MM.1S (cell line): ENCODE results near the gene POU3F3.

Experiments
- DNase-seq: peaks from one replicate; pipeline ENCODE4 v3.0.0-alpha.2; 2015
- H2AFZ ChIP-seq: fragments of 300-600 bp; sonication (generic); 2 replicates; pipeline ENCODE4 v1.6.0; 2016; ENCODE audit warnings: antibody characterized with exemption, low read length
- H3F3A ChIP-seq: fragments of 300-600 bp; sonication (generic); 2 replicates; pipeline ENCODE4 v1.6.1; 2016; ENCODE audit warnings: mild to moderate bottlenecking, antibody characterized with exemption, low read length, moderate library complexity, mixed read lengths; ENCODE audit not compliant: insufficient read depth
- H3K27ac ChIP-seq: fragments of 300-600 bp; sonication (generic); 2 replicates; pipeline ENCODE4 v1.5.1; 2016; ENCODE audit warnings: mild to moderate bottlenecking, low read length
- H3K27me3 ChIP-seq: fragments of 300-600 bp; sonication (generic); replicated peaks from 2 replicates; pipeline ENCODE4 v1.6.0; 2016; ENCODE audit warnings: low read length; ENCODE audit not compliant: insufficient read depth
- H3K36me3 ChIP-seq: fragments of 300-600 bp; sonication (generic); replicated peaks from 2 replicates; pipeline ENCODE4 v1.6.1; 2016; ENCODE audit warnings: mild to moderate bottlenecking, low read length, mixed read lengths; ENCODE audit not compliant: insufficient read depth
- H3K4me1 ChIP-seq: fragments of 300-600 bp; sonication (generic); 2 replicates; pipeline ENCODE4 v1.6.1; 2016; ENCODE audit warnings: low read length, mixed read lengths
- H3K4me2 ChIP-seq: fragments of 300-600 bp; sonication (generic); 2 replicates; pipeline ENCODE4 v1.6.0; 2016; ENCODE audit warnings: low read depth, low read length
- H3K4me3 ChIP-seq: fragments of 300-600 bp; sonication (generic); 2 replicates; pipeline ENCODE4 v1.5.1; 2016; ENCODE audit warnings: low read length, mixed read lengths
- H3K79me2 ChIP-seq: fragments of 300-600 bp; sonication (generic); 2 replicates; pipeline ENCODE4 v1.6.1; 2016; ENCODE audit warnings: mixed run types, low read length, mixed read lengths
- H3K9ac ChIP-seq: fragments of 300-600 bp; sonication (generic); 2 replicates; pipeline ENCODE4 v1.6.1; 2016; ENCODE audit warnings: low read length, mixed read lengths
- H3K9me2 ChIP-seq: fragments of 300-600 bp; sonication (generic); replicated peaks from 2 replicates; pipeline ENCODE4 v1.6.1; 2016; ENCODE audit warnings: mild to moderate bottlenecking, low read length, mixed read lengths; ENCODE audit not compliant: insufficient read depth
- H3K9me3 ChIP-seq: fragments of 300-600 bp; sonication (generic); replicated peaks from 2 replicates; pipeline ENCODE4 v1.6.1; 2016; ENCODE audit warnings: mild to moderate bottlenecking, low read length, mixed read lengths; ENCODE audit not compliant: insufficient read depth
- H4K20me1 ChIP-seq: fragments of 300-600 bp; sonication (generic); 2 replicates; pipeline ENCODE4 v1.6.1; 2016; ENCODE audit warnings: mild to moderate bottlenecking, low read length, moderate library complexity, mixed read lengths; ENCODE audit not compliant: insufficient read depth
- CTCF ChIP-seq: fragments of 300-600 bp; sonication (generic); IDR thresholded peaks from 2 replicates; pipeline ENCODE4 v1.5.1; 2016; ENCODE audit warnings: antibody characterized with exemption, low read length, mixed read lengths
- EZH2 ChIP-seq: fragments of 300-600 bp; sonication (generic); optimal IDR thresholded peaks from 2 replicates; pipeline ENCODE3; 2017; ENCODE audit warnings: low read depth, mild to moderate bottlenecking, antibody characterized with exemption, low read length, mixed read lengths
- EZH2phosphoT487 ChIP-seq: fragments of 300-600 bp; sonication (generic); IDR thresholded peaks from 2 replicates; pipeline ENCODE4 v1.6.1; 2018; ENCODE audit warnings: antibody characterized with exemption, low read length

POU3F3 gene

GRCh38 chr2:104887676-104888075 is 33.8 kb downstream of the POU3F3 start:
- no peak overlapping the region for H3K4me2 ChIP-seq

GRCh38 chr2:104888489-104889258 is 34.8 kb downstream of the POU3F3 start:
- no peaks in the 10 kb centered on the region for H3K79me2 ChIP-seq
- no peak overlapping the region for H3K4me3 ChIP-seq
- TF ChIP-seq CTCF (no peak), EZH2phosphoT487 (no peak), EZH2 (no peak)
- no peaks in the 10 kb centered on the region for H3K27me3 ChIP-seq
- H3K9me2 ChIP-seq: no peaks in the 10 kb centered on the region
- no peaks in the 10 kb centered on the region for H3K36me3 ChIP-seq
- no peaks in the 10 kb centered on the region for H3K4me1 ChIP-seq
- H3K9ac ChIP-seq: no peak overlapping the region
- H3K27ac ChIP-seq: no peak overlapping the region
- no peaks in the 10 kb centered on the region for H3K9me3 ChIP-seq
- no peak overlapping the region for H2AFZ ChIP-seq
- H3K4me2 ChIP-seq: no peak overlapping the region
- no peaks in the 10 kb centered on the region for H4K20me1 ChIP-seq
- no peak for DNase-seq
- H3F3A ChIP-seq: no peaks in the 10 kb centered on the region

More at GRCh38 chr2:104887676-104888075, 33.8 kb downstream of the POU3F3 start:
- Histone ChIP-seq H3K4me3 (no peak overlapping the region), H3K9ac (no peak overlapping the region), H3K9me2 (no peaks in the 10 kb centered on the region), H3K27ac (no peak overlapping the region), H2AFZ (no peak overlapping the region), H3K36me3 (no peaks in the 10 kb centered on the region), H3K27me3 (no peaks in the 10 kb centered on the region), H4K20me1 (no peaks in the 10 kb centered on the region), H3F3A (no peaks in the 10 kb centered on the region), H3K79me2 (no peaks in the 10 kb centered on the region), H3K9me3 (no peaks in the 10 kb centered on the region), H3K4me1 (no peaks in the 10 kb centered on the region)
- TF ChIP-seq EZH2 (no peak), CTCF (no peak), EZH2phosphoT487 (no peak)
- DNase-seq: no peak

- Histone ChIP-seq H3K4me2 (no peak overlapping the region), H3K9me2 (no peaks in the 10 kb centered on the region), H3F3A (no peaks in the 10 kb centered on the region), H3K4me3 (no peak overlapping the region), H3K27ac (no peak overlapping the region), H3K36me3 (no peaks in the 10 kb centered on the region), H3K9me3 (no peaks in the 10 kb centered on the region), H4K20me1 (no peaks in the 10 kb centered on the region), H3K27me3 (no peaks in the 10 kb centered on the region), H3K4me1 (no peaks in the 10 kb centered on the region), H3K9ac (no peak overlapping the region), H2AFZ (no peak overlapping the region), H3K79me2 (no peaks in the 10 kb centered on the region)
- TF ChIP-seq EZH2phosphoT487 (no peak), EZH2 (no peak), CTCF (no peak)
- no peak for DNase-seq
Measured at GRCh38 chr2:104889291-104889959, 35.5 kb downstream of the POU3F3 start.
